ENCODE results near the gene CR1.

- TF ChIP-seq CTCF (IDR thresholded peaks at IDR 0.05; ENCODE audit: low read depth, low read length) = no peak
- TF ChIP-seq POLR2A (IDR thresholded peaks at IDR 0.05; ENCODE audit: extremely low read depth, insufficient read length) = no peak
- no peak for TF ChIP-seq MYC (IDR thresholded peaks at IDR 0.05; ENCODE audit: low read depth, low read length)
These were observed 150.2 kb downstream of the CR1 start for GRCh38 chr1:207646171-207646570.
